Panc1 (cell line): ENCODE results near the gene GJA4. TPM values are rescaled to one million over a fixed set of nuclear protein-coding genes. Genes with fewer than 3 reads are reported as not detected.

Experiments
- ATAC-seq: fragments of 200-7000 bp; cut with Tn5 transposase; 2 replicates; pipeline ENCODE4 v1.9.1; 2020; ENCODE audit warnings: mild to moderate bottlenecking, moderate library complexity
- BruUV-seq: library from RNA; stranded (reverse); fragments of 400-500 nt; replicated peaks from 2 replicates; lab custom pipeline; 2021; lab: Mats Ljungman, UMichigan
- CTCF ChIA-PET: fragments of 300-600 bp; sonication (Branson Sonifier 250); formaldehyde crosslinking; loops from one replicate; lab custom pipeline; 2022; ENCODE audit warnings: antibody characterized with exemption; lab: Charles Lee
- POLR2A ChIA-PET: fragments of 300-600 bp; sonication (Branson Sonifier 250); formaldehyde crosslinking; loops from one replicate; lab custom pipeline; 2022; ENCODE audit warnings: antibody characterized with exemption; lab: Charles Lee
- DNase-seq: peaks from one replicate; pipeline ENCODE4 v3.0.0-alpha.2; 2010; ENCODE audit warnings: low read depth, low spot score
- H3K27ac ChIP-seq: 2 replicates; pipeline ENCODE4 v1.5.1; 2011; ENCODE audit warnings: mild to moderate bottlenecking, low read length, inconsistent platforms
- H3K27me3 ChIP-seq: fragments of 200-500 bp; sonication (Bioruptor generic); 2 replicates; pipeline ENCODE4 v1.6.0; 2014; ENCODE audit warnings: low read length, inconsistent platforms; ENCODE audit not compliant: control insufficient read depth, insufficient read depth
- H3K36me3 ChIP-seq: fragments of 200-500 bp; sonication (Bioruptor generic); 2 replicates; pipeline ENCODE4 v1.5.1; 2014; ENCODE audit warnings: inconsistent platforms, mild to moderate bottlenecking, low read length, moderate library complexity; ENCODE audit not compliant: control insufficient read depth, insufficient read depth
- H3K4me1 ChIP-seq: 2 replicates; pipeline ENCODE4 v1.5.1; 2011; ENCODE audit warnings: inconsistent platforms, mild to moderate bottlenecking, low read length, moderate library complexity; ENCODE audit not compliant: control insufficient read depth, insufficient read depth
- H3K4me3 ChIP-seq, 2 experiments: 2 replicates each; pipeline ENCODE4 v1.5.1; 2011 to 2012; ENCODE audit warnings: low read depth in 2 of 2, low read length in 2 of 2, mild to moderate bottlenecking in 2 of 2, inconsistent platforms in 1 of 2, moderate library complexity in 1 of 2
- H3K9me3 ChIP-seq: fragments of 200-500 bp; sonication (Bioruptor generic); 2 replicates; pipeline ENCODE4 v1.5.1; 2014; ENCODE audit warnings: low read depth, mild to moderate bottlenecking, inconsistent platforms, low read length, moderate library complexity; ENCODE audit not compliant: control insufficient read depth, insufficient read depth
- POLR2AphosphoS5 ChIP-seq: IDR thresholded peaks from 2 replicates; pipeline ENCODE4 v1.6.1; 2012; ENCODE audit warnings: mild to moderate bottlenecking, low read depth, low read length, moderate library complexity
- SIN3A ChIP-seq: IDR thresholded peaks from 2 replicates; pipeline ENCODE4 v1.6.1; 2012; ENCODE audit warnings: low read depth, mild to moderate bottlenecking, low read length, moderate library complexity, borderline replicate concordance; ENCODE audit not compliant: insufficient read depth
- TCF7L2 ChIP-seq: IDR thresholded peaks from 2 replicates; pipeline ENCODE4 v1.6.1; 2011; ENCODE audit warnings: mild to moderate bottlenecking, low read depth, low read length, inconsistent platforms
- in situ Hi-C: cut with HindIII; loops from 2 replicates; pipeline ENCODE4 v1.10.0; 2016; ENCODE audit warnings: low sequenced_read_pairs, low pct_unique_long_range_greater_than_20kb
- intact Hi-C: fragments of 100-400 bp; cut with micrococcal nuclease; formaldehyde crosslinking; loops from one replicate; pipeline ENCODE4 v1.10.0; 2022; ENCODE audit not compliant: unreplicated experiment
- total RNA-seq: library from RNA; stranded (reverse); gene quantifications from one replicate; pipeline ENCODE4 v1.2.1, GENCODE V29; 2021; ENCODE audit not compliant: unreplicated experiment
- TF ChIP-seq, protein P1 (sequence below), 2 experiments: IDR thresholded peaks; 2 replicates each; pipeline ENCODE4 v1.6.1; 2011 to 2012; ENCODE audit warnings: low read depth in 2 of 2, control low read depth in 1 of 2, low read length in 1 of 2, mild to moderate bottlenecking in 1 of 2, moderate library complexity in 1 of 2; ENCODE audit not compliant: insufficient read depth in 1 of 2
- TF ChIP-seq, protein P2 (sequence below): fragments of 450-650 bp; IDR thresholded peaks from 2 replicates; pipeline ENCODE4 v1.5.1; 2017; ENCODE audit warnings: mild to moderate bottlenecking

GJA4 gene
- total RNA-seq, 1 experiment from 2014 or later: not detected

DNA sequence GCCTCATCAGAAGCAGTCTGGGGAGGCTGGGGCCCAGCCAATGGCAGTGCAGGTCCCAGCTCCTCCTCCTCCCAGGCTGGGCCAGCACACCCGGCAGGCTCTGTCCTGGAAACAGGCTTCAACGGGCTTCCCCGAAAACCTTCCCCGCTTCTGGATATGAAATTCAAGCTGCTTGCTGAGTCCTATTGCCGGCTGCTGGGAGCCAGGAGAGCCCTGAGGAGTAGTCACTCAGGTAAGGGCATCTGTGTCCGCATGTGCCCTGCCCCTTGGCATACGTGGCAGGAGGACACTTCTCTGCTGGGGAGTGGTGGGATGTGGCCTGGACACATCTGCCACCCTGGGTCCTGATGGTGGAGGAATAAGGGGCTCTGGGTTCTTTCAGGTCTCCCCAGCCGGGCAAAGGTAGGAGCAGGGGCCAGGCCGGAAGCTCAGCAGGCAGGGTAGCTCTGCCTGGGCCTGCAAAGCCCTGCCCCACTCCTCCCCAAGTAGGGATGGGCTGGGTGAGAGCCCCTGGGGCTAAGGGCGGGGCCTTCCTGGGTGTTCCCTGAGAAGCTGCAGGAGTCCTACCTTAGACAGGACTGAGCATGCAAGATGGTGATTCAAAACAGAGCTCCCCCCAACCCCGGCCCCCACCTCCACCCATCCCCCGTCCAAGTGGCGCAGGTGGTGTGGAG is 37.7 kb upstream of the GJA4 start, which contains the start of gene GJB5:
Gene GJB5 (plus strand): TSS at position 84 of the 674 bp plus-strand sequence. CDS start 2,284 bp downstream, outside the sequence.
- POLR2A ChIA-PET: no interaction called here
- no peaks in the 10 kb centered on the region for H3K9me3 ChIP-seq
- DNase-seq (no peak), ATAC-seq (no peak)
- H3K27ac ChIP-seq: no peak within 1 kb of the TSS
- H3K4me3 ChIP-seq: no peak within 1 kb of the TSS
- intact Hi-C loops (no loop called here), in situ Hi-C loops (no loop called here)
- BruUV-seq: no TSS peak
- H3K36me3 ChIP-seq: no peaks in the 10 kb centered on the region
- no peaks in the 10 kb centered on the region for H3K4me1 ChIP-seq
- no peak for TF ChIP-seq SIN3A
- no peaks in the 10 kb centered on the region for H3K27me3 ChIP-seq
- CTCF ChIA-PET: interaction anchor here (1.6 kb wide), 1 partner anchor 12 kb away, joined by 3 read pairs; no protein-coding TSS in a partner anchor

DNA sequence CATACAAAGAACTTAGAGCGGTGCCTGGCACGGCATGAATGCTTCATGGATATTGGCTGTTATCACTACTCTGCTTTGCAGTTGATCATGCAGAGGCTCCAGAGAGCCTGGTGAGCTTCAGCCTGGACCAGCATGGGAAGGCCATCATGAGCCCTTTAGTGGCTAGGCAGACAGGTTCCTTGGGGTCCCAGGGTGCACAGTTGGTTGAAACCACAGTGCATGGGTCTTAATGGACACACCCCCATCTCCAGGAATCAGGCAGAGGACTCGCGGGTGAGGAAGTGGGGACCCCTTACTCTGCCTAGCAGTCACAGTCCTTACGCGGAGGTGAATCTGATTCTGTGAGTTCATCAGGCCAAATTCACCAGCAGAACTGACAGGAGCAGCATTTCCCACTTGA is 36.8 kb upstream of the GJA4 start:
- no TSS peak for BruUV-seq
- TF ChIP-seq, protein P1, sequence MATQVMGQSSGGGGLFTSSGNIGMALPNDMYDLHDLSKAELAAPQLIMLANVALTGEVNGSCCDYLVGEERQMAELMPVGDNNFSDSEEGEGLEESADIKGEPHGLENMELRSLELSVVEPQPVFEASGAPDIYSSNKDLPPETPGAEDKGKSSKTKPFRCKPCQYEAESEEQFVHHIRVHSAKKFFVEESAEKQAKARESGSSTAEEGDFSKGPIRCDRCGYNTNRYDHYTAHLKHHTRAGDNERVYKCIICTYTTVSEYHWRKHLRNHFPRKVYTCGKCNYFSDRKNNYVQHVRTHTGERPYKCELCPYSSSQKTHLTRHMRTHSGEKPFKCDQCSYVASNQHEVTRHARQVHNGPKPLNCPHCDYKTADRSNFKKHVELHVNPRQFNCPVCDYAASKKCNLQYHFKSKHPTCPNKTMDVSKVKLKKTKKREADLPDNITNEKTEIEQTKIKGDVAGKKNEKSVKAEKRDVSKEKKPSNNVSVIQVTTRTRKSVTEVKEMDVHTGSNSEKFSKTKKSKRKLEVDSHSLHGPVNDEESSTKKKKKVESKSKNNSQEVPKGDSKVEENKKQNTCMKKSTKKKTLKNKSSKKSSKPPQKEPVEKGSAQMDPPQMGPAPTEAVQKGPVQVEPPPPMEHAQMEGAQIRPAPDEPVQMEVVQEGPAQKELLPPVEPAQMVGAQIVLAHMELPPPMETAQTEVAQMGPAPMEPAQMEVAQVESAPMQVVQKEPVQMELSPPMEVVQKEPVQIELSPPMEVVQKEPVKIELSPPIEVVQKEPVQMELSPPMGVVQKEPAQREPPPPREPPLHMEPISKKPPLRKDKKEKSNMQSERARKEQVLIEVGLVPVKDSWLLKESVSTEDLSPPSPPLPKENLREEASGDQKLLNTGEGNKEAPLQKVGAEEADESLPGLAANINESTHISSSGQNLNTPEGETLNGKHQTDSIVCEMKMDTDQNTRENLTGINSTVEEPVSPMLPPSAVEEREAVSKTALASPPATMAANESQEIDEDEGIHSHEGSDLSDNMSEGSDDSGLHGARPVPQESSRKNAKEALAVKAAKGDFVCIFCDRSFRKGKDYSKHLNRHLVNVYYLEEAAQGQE (IDR thresholded peaks at IDR 0.05; ENCODE audit: insufficient read depth in 1 of 2, low read depth in 2 of 2, low read length in 1 of 2): no peak
- TF ChIP-seq SIN3A (no peak), POLR2AphosphoS5 (no peak), TCF7L2 (no peak)
- TF ChIP-seq, protein P2, sequence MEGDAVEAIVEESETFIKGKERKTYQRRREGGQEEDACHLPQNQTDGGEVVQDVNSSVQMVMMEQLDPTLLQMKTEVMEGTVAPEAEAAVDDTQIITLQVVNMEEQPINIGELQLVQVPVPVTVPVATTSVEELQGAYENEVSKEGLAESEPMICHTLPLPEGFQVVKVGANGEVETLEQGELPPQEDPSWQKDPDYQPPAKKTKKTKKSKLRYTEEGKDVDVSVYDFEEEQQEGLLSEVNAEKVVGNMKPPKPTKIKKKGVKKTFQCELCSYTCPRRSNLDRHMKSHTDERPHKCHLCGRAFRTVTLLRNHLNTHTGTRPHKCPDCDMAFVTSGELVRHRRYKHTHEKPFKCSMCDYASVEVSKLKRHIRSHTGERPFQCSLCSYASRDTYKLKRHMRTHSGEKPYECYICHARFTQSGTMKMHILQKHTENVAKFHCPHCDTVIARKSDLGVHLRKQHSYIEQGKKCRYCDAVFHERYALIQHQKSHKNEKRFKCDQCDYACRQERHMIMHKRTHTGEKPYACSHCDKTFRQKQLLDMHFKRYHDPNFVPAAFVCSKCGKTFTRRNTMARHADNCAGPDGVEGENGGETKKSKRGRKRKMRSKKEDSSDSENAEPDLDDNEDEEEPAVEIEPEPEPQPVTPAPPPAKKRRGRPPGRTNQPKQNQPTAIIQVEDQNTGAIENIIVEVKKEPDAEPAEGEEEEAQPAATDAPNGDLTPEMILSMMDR: no peak
- ChIA-PET CTCF (no interaction called here), POLR2A (no interaction called here)
- no peaks in the 10 kb centered on the region for H3K36me3 ChIP-seq
- in situ Hi-C loops (no loop called here), intact Hi-C loops (no loop called here)
- no peaks in the 10 kb centered on the region for H3K9me3 ChIP-seq
- no peak overlapping the region for H3K4me3 ChIP-seq
- ATAC-seq: no peak
- no peaks in the 10 kb centered on the region for H3K4me1 ChIP-seq
- DNase-seq: no peak
- no peaks in the 10 kb centered on the region for H3K27me3 ChIP-seq
- H3K27ac ChIP-seq: no peak overlapping the region

DNA sequence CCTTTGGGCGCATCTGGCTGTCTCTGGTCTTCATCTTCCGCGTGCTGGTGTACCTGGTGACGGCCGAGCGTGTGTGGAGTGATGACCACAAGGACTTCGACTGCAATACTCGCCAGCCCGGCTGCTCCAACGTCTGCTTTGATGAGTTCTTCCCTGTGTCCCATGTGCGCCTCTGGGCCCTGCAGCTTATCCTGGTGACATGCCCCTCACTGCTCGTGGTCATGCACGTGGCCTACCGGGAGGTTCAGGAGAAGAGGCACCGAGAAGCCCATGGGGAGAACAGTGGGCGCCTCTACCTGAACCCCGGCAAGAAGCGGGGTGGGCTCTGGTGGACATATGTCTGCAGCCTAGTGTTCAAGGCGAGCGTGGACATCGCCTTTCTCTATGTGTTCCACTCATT is 35.4 kb upstream of the GJA4 start:
- POLR2A ChIA-PET: no interaction called here
- no peaks in the 10 kb centered on the region for H3K36me3 ChIP-seq
- H3K27me3 ChIP-seq: no peaks in the 10 kb centered on the region
- DNase-seq: no peak
- no peaks in the 10 kb centered on the region for H3K4me1 ChIP-seq
- no peak for ATAC-seq
- no peak overlapping the region for H3K27ac ChIP-seq
- H3K9me3 ChIP-seq: no peaks in the 10 kb centered on the region
- in situ Hi-C loops: no loop called here
- intact Hi-C loops: no loop called here
- TF ChIP-seq, protein P1 (IDR thresholded peaks at IDR 0.05; ENCODE audit: insufficient read depth in 1 of 2, low read depth in 2 of 2, low read length in 1 of 2): no peak
- TF ChIP-seq TCF7L2 (no peak), SIN3A (no peak), POLR2AphosphoS5 (no peak)
- TF ChIP-seq, protein P2: no peak
- BruUV-seq: no TSS peak
- no peak overlapping the region for H3K4me3 ChIP-seq
- CTCF ChIA-PET: no interaction called here
